IPS-NIHi11 (cell line): ENCODE measurements around the gene PLEKHB1.

Experiments
- DNase-seq: peaks from one replicate; pipeline ENCODE4 v3.0.0; 2012; ENCODE audit warnings: mixed read lengths, low spot score

Gene PLEKHB1

GRCh38 chr11:73645972-73646631, at the start of gene PLEKHB1:
PLEKHB1 (plus strand) TSS chr11:73646581; CDS start chr11:73646609, 28 bp downstream.
- peak; percentile 74 for DNase-seq

GRCh38 chr11:73597336-73597955, 48.9 kb upstream of the PLEKHB1 start:
- DNase-seq: no peak

GRCh38 chr11:73597956-73598718, 48.2 kb upstream of the PLEKHB1 start, which contains the start of gene FAM168A:
FAM168A (minus strand) TSS chr11:73598112; CDS start chr11:73468474, 129,638 bp downstream.
- peak; percentile 100 for DNase-seq

GRCh38 chr11:73598719-73599379, 47.5 kb upstream of the PLEKHB1 start:
- no peak for DNase-seq

GRCh38 chr11:73612601-73613140, 33.7 kb upstream of the PLEKHB1 start:
- DNase-seq: no peak

GRCh38 chr11:73614591-73614990, 31.8 kb upstream of the PLEKHB1 start:
- no peak for DNase-seq

- no peak for DNase-seq
Measured at GRCh38 chr11:73622926-73623593, 23.3 kb upstream of the PLEKHB1 start.

- DNase-seq: no peak
Measured at GRCh38 chr11:73623686-73624085, 22.7 kb upstream of the PLEKHB1 start.

GRCh38 chr11:73625696-73626318, 20.6 kb upstream of the PLEKHB1 start:
- peak; percentile 92 for DNase-seq

GRCh38 chr11:73629907-73630306, 16.5 kb upstream of the PLEKHB1 start:
- DNase-seq: no peak

- no peak for DNase-seq
Measured at GRCh38 chr11:73632996-73633395, 13.4 kb upstream of the PLEKHB1 start.

GRCh38 chr11:73633999-73634398, 12.4 kb upstream of the PLEKHB1 start:
- DNase-seq: no peak

GRCh38 chr11:73635721-73636120, 10.7 kb upstream of the PLEKHB1 start:
- DNase-seq: no peak

GRCh38 chr11:73636249-73636648, 10.1 kb upstream of the PLEKHB1 start:
- no peak for DNase-seq

- DNase-seq: no peak
Measured at GRCh38 chr11:73637012-73637411, 9.4 kb upstream of the PLEKHB1 start.

GRCh38 chr11:73640592-73640991, 5.8 kb upstream of the PLEKHB1 start:
- no peak for DNase-seq

- DNase-seq: no peak
Measured at GRCh38 chr11:73641668-73642067, 4.7 kb upstream of the PLEKHB1 start.

- peak; percentile 53 for DNase-seq
Measured at GRCh38 chr11:73645121-73645969, 1.0 kb upstream of the PLEKHB1 start.

- DNase-seq: peak; percentile 97
Measured at GRCh38 chr11:73647459-73648100, 1.2 kb downstream of the PLEKHB1 start.

- DNase-seq: no peak
Measured at GRCh38 chr11:73648121-73648520, 1.7 kb downstream of the PLEKHB1 start.
